Smooth muscle cell (in vitro differentiated cells): ENCODE measurements around the gene ACAT2. TPM values are rescaled to one million over a fixed set of nuclear protein-coding genes. Genes with fewer than 3 reads are reported as not detected.
"Not testable (repeated sequence)": the region's sequence is repeated elsewhere in the genome, so short reads cannot be mapped to it uniquely, and the experiment has no call there.

Experiments
- DNase-seq: peaks from one replicate; lab custom pipeline; 2025; ENCODE audit not compliant: unreplicated experiment; lab: John Stamatoyannopoulos, UW
- H2AFZ ChIP-seq: fragments of 200-600 bp; sonication (generic); 2 replicates; pipeline ENCODE4 v1.6.0; 2016; ENCODE audit warnings: antibody characterized with exemption, low read depth, mild to moderate bottlenecking
- H3F3A ChIP-seq: fragments of 200-600 bp; sonication (generic); 2 replicates; pipeline ENCODE4 v1.6.0; 2017; ENCODE audit warnings: antibody characterized with exemption, low read depth
- H3K27ac ChIP-seq: fragments of 200-600 bp; sonication (generic); 2 replicates; pipeline ENCODE4 v1.5.1; 2016; ENCODE audit warnings: low read depth, mild to moderate bottlenecking
- H3K27me3 ChIP-seq: fragments of 200-600 bp; sonication (generic); 2 replicates; pipeline ENCODE4 v1.6.1; 2016; ENCODE audit warnings: low read depth, mild to moderate bottlenecking
- H3K36me3 ChIP-seq: fragments of 200-600 bp; sonication (generic); 2 replicates; pipeline ENCODE4 v1.5.1; 2016; ENCODE audit warnings: low read depth
- H3K4me1 ChIP-seq: fragments of 200-600 bp; sonication (generic); 2 replicates; pipeline ENCODE4 v1.5.1; 2016; ENCODE audit warnings: low read depth
- H3K4me2 ChIP-seq: fragments of 200-600 bp; sonication (generic); 2 replicates; pipeline ENCODE4 v1.6.0; 2016; ENCODE audit warnings: mild to moderate bottlenecking
- H3K4me3 ChIP-seq: fragments of 200-600 bp; sonication (generic); 2 replicates; pipeline ENCODE4 v1.5.1; 2016; ENCODE audit warnings: mild to moderate bottlenecking
- H3K79me2 ChIP-seq: fragments of 200-600 bp; sonication (generic); 2 replicates; pipeline ENCODE4 v1.6.0; 2016; ENCODE audit warnings: low read depth, mild to moderate bottlenecking
- H3K9ac ChIP-seq: fragments of 200-600 bp; sonication (generic); 2 replicates; pipeline ENCODE4 v1.6.0; 2016; ENCODE audit warnings: low read depth
- H3K9me3 ChIP-seq: fragments of 200-600 bp; sonication (generic); replicated peaks from 2 replicates; pipeline ENCODE4 v1.5.1; 2016; ENCODE audit warnings: low read depth
- H4K20me1 ChIP-seq: fragments of 200-600 bp; sonication (generic); 2 replicates; pipeline ENCODE4 v1.6.0; 2016; ENCODE audit warnings: low read depth
- CTCF ChIP-seq: fragments of 200-600 bp; sonication (generic); IDR thresholded peaks from 2 replicates; pipeline ENCODE4 v1.5.1; 2017; ENCODE audit warnings: borderline replicate concordance, mild to moderate bottlenecking, antibody characterized with exemption; ENCODE audit not compliant: insufficient read depth, poor library complexity, severe bottlenecking
- WGBS: methylation state at CpG from one replicate; pipeline ENCODE4 v1.1.7; 2016; ENCODE audit warnings: low lambda C conversion rate; 5-methylcytosine and 5-hydroxymethylcytosine counted together
- polyA plus RNA-seq: library from polyadenylated mRNA; unstranded; fragments of >200 nt; fragmentation: Nextera tagmentation; extraction: Ambion mirVana; gene quantifications from 2 replicates; pipeline ENCODE4 v1.2.1, GENCODE V29; 2016
- total RNA-seq: library from RNA; depleted of rRNA; stranded (reverse); fragments of >200 nt; gene quantifications from 2 replicates; pipeline ENCODE4 v1.2.3, GENCODE V29; 2014

Gene ACAT2
- total and polyA plus RNA-seq, 2 experiments from 2014 or later, result 21.5 to 82.5 TPM

- Histone ChIP-seq H3K9me3 (no peaks in the 10 kb centered on the region), H2AFZ (no peak overlapping the region), H3K9ac (no peak overlapping the region), H3K4me2 (no peak overlapping the region), H3K36me3 (no peaks in the 10 kb centered on the region), H3K27me3 (no peaks in the 10 kb centered on the region), H3K27ac (no peak overlapping the region), H4K20me1 (no peaks in the 10 kb centered on the region), H3K4me3 (no peak overlapping the region), H3K79me2 (no peaks in the 10 kb centered on the region), H3F3A (no peaks in the 10 kb centered on the region), H3K4me1 (no peaks in the 10 kb centered on the region)
- no peak for TF ChIP-seq CTCF
- WGBS, result 30% methylated on average over 6 of the region's 6 CpGs
- DNase-seq, result no peak
These were observed 53.6 kb downstream of the ACAT2 start for GRCh38 chr6:159815410-159815809.

DNA sequence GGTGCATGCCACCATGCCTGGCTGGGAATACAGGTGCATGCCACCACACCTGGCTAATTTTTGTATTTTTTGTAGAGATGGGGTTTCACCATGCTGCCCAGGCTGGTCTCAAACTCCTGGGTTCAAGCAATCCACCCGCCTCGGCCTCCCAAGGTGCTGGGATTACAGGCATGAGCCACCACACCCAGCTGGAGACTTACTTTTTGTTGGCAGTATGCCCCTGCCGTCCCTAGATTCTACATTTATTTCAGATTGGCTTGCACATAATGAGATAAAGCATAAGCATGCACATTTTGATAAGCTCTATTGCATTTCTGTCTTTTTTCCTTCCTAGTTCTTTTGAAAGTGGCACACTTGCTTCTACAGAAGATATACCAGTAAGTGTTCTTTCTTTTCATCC lies 54.9 kb downstream of the ACAT2 start:
- H3F3A ChIP-seq, H2AFZ ChIP-seq, H4K20me1 ChIP-seq, H3K27ac ChIP-seq, H3K79me2 ChIP-seq, H3K4me3 ChIP-seq, DNase-seq, H3K4me2 ChIP-seq, H3K9me3 ChIP-seq, H3K4me1 ChIP-seq, H3K9ac ChIP-seq, H3K36me3 ChIP-seq, H3K27me3 ChIP-seq: not testable (repeated sequence)
- 98% methylated on average over 3 of the region's 3 CpGs for WGBS

DNA sequence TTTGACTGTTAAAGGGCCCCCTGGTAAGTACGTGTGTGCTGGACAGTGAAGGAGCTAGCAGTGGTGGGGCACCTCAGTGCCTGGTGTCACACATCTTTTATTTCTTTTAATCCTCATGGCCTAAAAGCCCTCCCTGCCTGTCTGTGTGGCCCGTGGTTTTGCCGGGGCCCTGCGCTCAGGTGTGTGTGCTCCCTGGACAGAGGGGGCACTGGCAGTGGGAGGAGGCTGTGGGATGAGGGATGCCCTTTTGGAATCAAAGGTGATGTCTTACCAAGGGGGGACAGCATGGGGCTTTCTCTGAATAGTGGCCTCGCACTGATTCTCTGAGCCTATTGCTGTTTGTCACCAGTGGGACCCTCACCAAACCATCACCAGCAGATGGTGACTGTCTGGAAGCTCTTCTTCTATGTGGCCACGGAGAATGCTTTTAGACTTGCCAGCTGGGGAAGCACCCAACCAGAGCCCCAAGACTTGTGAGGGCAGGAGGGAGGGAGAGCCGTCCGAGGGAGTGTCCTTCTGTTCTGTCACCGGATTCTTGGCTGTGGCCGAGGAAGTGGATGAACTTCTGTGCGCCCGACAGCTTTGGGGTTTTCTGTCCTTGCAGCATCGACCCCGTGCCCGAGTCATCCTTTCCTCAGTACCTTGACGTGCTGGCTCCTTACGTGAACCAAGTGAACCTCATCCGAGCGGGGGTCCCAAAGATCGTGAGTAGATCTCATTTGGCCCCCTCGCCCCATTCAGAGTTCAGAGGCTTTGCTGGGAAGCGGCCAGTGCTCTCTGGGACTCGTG lies 56.3 kb downstream of the ACAT2 start:
- H3K4me3 ChIP-seq, result no peak overlapping the region
- H3K4me1 ChIP-seq, result no peaks in the 10 kb centered on the region
- no peak overlapping the region for H3K4me2 ChIP-seq
- H3K36me3 ChIP-seq, result no peaks in the 10 kb centered on the region
- 94% methylated on average over 20 of the region's 23 CpGs for WGBS
- H4K20me1 ChIP-seq, result no peaks in the 10 kb centered on the region
- DNase-seq, result no peak
- H3K9ac ChIP-seq, result no peak overlapping the region
- H3K27me3 ChIP-seq, result no peaks in the 10 kb centered on the region
- H3K27ac ChIP-seq, result no peak overlapping the region
- H2AFZ ChIP-seq, result no peak overlapping the region
- no peaks in the 10 kb centered on the region for H3F3A ChIP-seq
- no peak for TF ChIP-seq CTCF
- H3K79me2 ChIP-seq, result no peaks in the 10 kb centered on the region
- no peaks in the 10 kb centered on the region for H3K9me3 ChIP-seq

DNA sequence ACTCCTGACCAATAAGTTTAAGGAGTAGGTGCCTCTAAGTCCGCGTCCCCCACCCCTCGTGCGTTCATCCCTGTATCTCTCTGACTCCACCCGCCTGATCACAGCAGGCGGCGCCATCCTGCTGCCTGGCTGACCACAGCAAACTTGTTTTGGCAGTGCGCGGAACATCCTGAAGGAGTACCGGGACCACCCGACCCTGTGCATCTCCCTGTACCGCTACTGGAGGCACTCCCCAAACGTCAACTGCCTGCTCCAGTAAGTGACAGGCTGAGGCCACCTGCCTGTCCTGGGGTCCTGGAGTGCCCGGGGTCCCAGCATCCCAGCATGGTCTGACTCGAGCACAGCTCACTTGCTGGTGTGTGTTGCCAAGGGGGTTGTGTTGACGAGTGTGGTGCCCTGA lies 57.3 kb downstream of the ACAT2 start:
- H3K4me1 ChIP-seq, result no peaks in the 10 kb centered on the region
- TF ChIP-seq CTCF, result no peak
- H3K4me3 ChIP-seq, result no peak overlapping the region
- H3K79me2 ChIP-seq, result no peaks in the 10 kb centered on the region
- no peaks in the 10 kb centered on the region for H3F3A ChIP-seq
- no peaks in the 10 kb centered on the region for H4K20me1 ChIP-seq
- DNase-seq, result no peak
- no peaks in the 10 kb centered on the region for H3K9me3 ChIP-seq
- no peaks in the 10 kb centered on the region for H3K27me3 ChIP-seq
- no peaks in the 10 kb centered on the region for H3K36me3 ChIP-seq
- WGBS, result 93% methylated on average over 16 of the region's 16 CpGs
- H2AFZ ChIP-seq, result no peak overlapping the region
- H3K4me2 ChIP-seq, result no peak overlapping the region
- H3K9ac ChIP-seq, result no peak overlapping the region
- H3K27ac ChIP-seq, result no peak overlapping the region
